Thyroid gland (tissue), 4 donors: ENCODE measurements around the gene CUTA.

Source experiments
- CTCF ChIP-seq, 6 experiments: fragments of 200-600 bp in 3 of 6; fragments of 450-650 bp in 3 of 6; sonication (generic) in 3 of 6; IDR thresholded peaks; one replicate each; pipeline ENCODE4 v1.5.1; 2016 to 2019; ENCODE audit warnings: antibody characterized with exemption in 6 of 6, mild to moderate bottlenecking in 2 of 6, inconsistent platforms in 1 of 6, moderate library complexity in 1 of 6
- POLR2A ChIP-seq, 2 donors: fragments of 450-650 bp; IDR thresholded peaks; one replicate each; pipeline ENCODE4 v1.6.1; 2017; ENCODE audit warnings: antibody characterized with exemption in 2 of 2, mild to moderate bottlenecking in 2 of 2, moderate library complexity in 1 of 2

- TF ChIP-seq CTCF (IDR thresholded peaks at IDR 0.05) (no peak), POLR2A (IDR thresholded peaks at IDR 0.05) (no peak)
These were observed 25.3 kb downstream of the CUTA start for GRCh38 chr6:33392595-33392948.
